GM12878 (cell line): ENCODE results near the gene RAB31. TPM values are rescaled to one million over a fixed set of nuclear protein-coding genes. Genes with fewer than 3 reads are reported as not detected.

Experiments used
- ATAC-seq: fragments of 200-7000 bp; cut with Tn5 transposase; 3 replicates; pipeline ENCODE4 v1.9.1; 2020; ENCODE audit warnings: mild to moderate bottlenecking, moderate library complexity
- BruUV-seq: library from RNA; stranded (reverse); fragments of 400-500 nt; replicated peaks from 2 replicates; lab custom pipeline; 2021; lab: Mats Ljungman, UMichigan
- CTCF ChIA-PET: fragments of 300-600 bp; sonication (Branson Sonifier 250); formaldehyde crosslinking; extraction: SDS; loops from one replicate; lab custom pipeline; 2021; ENCODE audit warnings: inconsistent platforms; lab: Yijun Ruan, JAX
- POLR2A ChIA-PET: fragments of 350-600 bp; formaldehyde crosslinking; extraction: SDS; loops from one replicate; lab custom pipeline; 2021; ENCODE audit warnings: inconsistent platforms; lab: Charles Lee
- RAD21 ChIA-PET: fragments of 300-600 bp; sonication (Branson Sonifier 250); formaldehyde crosslinking; loops from one replicate; lab custom pipeline; 2023; ENCODE audit warnings: antibody characterized with exemption; ENCODE audit not compliant: unreplicated experiment; lab: Charles Lee
- SMC1A ChIA-PET: fragments of 300-600 bp; sonication (Branson Sonifier 250); formaldehyde crosslinking; loops from one replicate; lab custom pipeline; 2023; ENCODE audit not compliant: unreplicated experiment, uncharacterized antibody; lab: Charles Lee
- DNase-seq: peaks from one replicate; pipeline ENCODE4 v3.0.0-alpha.2; 2011; ENCODE audit warnings: low read depth, low spot score
- FAIRE-seq: peaks from 3 replicates; lab custom pipeline; 2011; peaks lifted over from hg19 to GRCh38; lab: Jason Lieb, UNC
- H2AFZ ChIP-seq: 2 replicates; pipeline ENCODE4 v1.6.0; 2011; ENCODE audit warnings: low read depth, low read length, control low read depth; ENCODE audit not compliant: control insufficient read depth
- H3K27ac ChIP-seq: 2 replicates; pipeline ENCODE4 v1.5.1; 2011; ENCODE audit warnings: control low read depth; ENCODE audit not compliant: control insufficient read depth, insufficient read depth
- H3K27me3 ChIP-seq, 2 experiments: replicated peaks in 1 of 2; 2 replicates each; pipeline versions ENCODE4 v1.6.0 to v1.6.1; 2011; ENCODE audit warnings: low read length in 1 of 2; ENCODE audit not compliant: control insufficient read depth in 2 of 2, insufficient read depth in 2 of 2
- H3K36me3 ChIP-seq, 2 experiments: 2 replicates each; pipeline ENCODE4 v1.5.1; 2011; ENCODE audit warnings: low read length in 1 of 2; ENCODE audit not compliant: control insufficient read depth in 2 of 2, insufficient read depth in 2 of 2
- H3K4me1 ChIP-seq: 2 replicates; pipeline ENCODE4 v1.6.1; 2011; ENCODE audit warnings: mild to moderate bottlenecking, low read length, moderate library complexity, mixed read lengths; ENCODE audit not compliant: control insufficient read depth, insufficient read depth
- H3K4me2 ChIP-seq: 2 replicates; pipeline ENCODE4 v1.6.0; 2011; ENCODE audit warnings: control low read depth; ENCODE audit not compliant: control insufficient read depth, insufficient read depth
- H3K4me3 ChIP-seq: fragments of 200-600 bp; sonication (generic); 2 replicates; pipeline ENCODE4 v1.5.1; 2016
- H3K79me2 ChIP-seq: 2 replicates; pipeline ENCODE4 v1.6.0; 2011; ENCODE audit warnings: low read length; ENCODE audit not compliant: control insufficient read depth, insufficient read depth
- H3K9ac ChIP-seq: 2 replicates; pipeline ENCODE4 v1.8.0; 2011; ENCODE audit warnings: low read length, control low read depth, mixed read lengths; ENCODE audit not compliant: control insufficient read depth, insufficient read depth
- H3K9me3 ChIP-seq: replicated peaks from 3 replicates; pipeline ENCODE4 v1.5.1; 2011; ENCODE audit warnings: mild to moderate bottlenecking, low read length; ENCODE audit not compliant: control insufficient read depth, insufficient read depth
- H4K20me1 ChIP-seq: 2 replicates; pipeline ENCODE4 v1.6.0; 2011; ENCODE audit not compliant: control insufficient read depth, insufficient read depth
- EGR1 ChIP-seq, 2 experiments: IDR thresholded peaks; 1 replicate in 1 of 2; 2 replicates in 1 of 2; pipeline ENCODE4 v1.6.1; 2011 to 2012; ENCODE audit warnings: low read depth in 2 of 2, low read length in 2 of 2, borderline replicate concordance in 1 of 2, mild to moderate bottlenecking in 1 of 2, moderate library complexity in 1 of 2
- FOS ChIP-seq: IDR thresholded peaks from 3 replicates; pipeline ENCODE4 v1.6.1; 2011; ENCODE audit warnings: borderline replicate concordance; ENCODE audit not compliant: insufficient read length; ENCODE audit errors: extremely low read depth
- MTA2 ChIP-seq: fragments of 450-650 bp; IDR thresholded peaks from 2 replicates; pipeline ENCODE4 v1.6.1; 2016; ENCODE audit warnings: low read depth, mild to moderate bottlenecking, moderate library complexity
- NFIC ChIP-seq: IDR thresholded peaks from 2 replicates; pipeline ENCODE4 v1.6.1; 2012; ENCODE audit warnings: low read depth, mild to moderate bottlenecking, inconsistent platforms, low read length, moderate library complexity
- NR2C2 ChIP-seq: IDR thresholded peaks from 2 replicates; pipeline ENCODE4 v1.6.1; 2011; ENCODE audit warnings: borderline replicate concordance, low read depth; ENCODE audit not compliant: control insufficient read depth, insufficient read length
- PAX8 ChIP-seq: fragments of 450-650 bp; IDR thresholded peaks from 2 replicates; pipeline ENCODE4 v1.6.1; 2017; ENCODE audit warnings: mild to moderate bottlenecking, moderate library complexity
- RAD21 ChIP-seq: IDR thresholded peaks from 2 replicates; pipeline ENCODE4 v1.6.1; 2011; ENCODE audit warnings: mild to moderate bottlenecking, low read depth, low read length, moderate library complexity; ENCODE audit not compliant: insufficient read depth
- SMARCA5 ChIP-seq: fragments of 450-650 bp; IDR thresholded peaks from 2 replicates; pipeline ENCODE4 v1.6.1; 2017; ENCODE audit warnings: mild to moderate bottlenecking
- SPI1 ChIP-seq: IDR thresholded peaks from 2 replicates; pipeline ENCODE4 v1.6.1; 2011; ENCODE audit warnings: low read depth, mild to moderate bottlenecking, low read length, moderate library complexity, borderline replicate concordance; ENCODE audit not compliant: insufficient read depth
- SUZ12 ChIP-seq: fragments of 200-600 bp; sonication (generic); IDR thresholded peaks from one replicate; pipeline ENCODE4 v1.6.1; 2018; ENCODE audit warnings: antibody characterized with exemption, mild to moderate bottlenecking; ENCODE audit not compliant: unreplicated experiment
- YY1 ChIP-seq: IDR thresholded peaks from 2 replicates; pipeline ENCODE4 v1.6.1; 2011; ENCODE audit warnings: low read depth, mild to moderate bottlenecking, low read length
- ZNF24 ChIP-seq: fragments of 450-650 bp; IDR thresholded peaks from 2 replicates; pipeline ENCODE4 v1.6.1; 2017; ENCODE audit warnings: antibody characterized with exemption, mild to moderate bottlenecking
- WGBS: methylation state at CpG from one replicate; pipeline ENCODE4 v1.1.6; 2016; ENCODE audit warnings: low lambda C conversion rate; ENCODE audit not compliant: insufficient replicate concordance, insufficient coverage; ENCODE audit errors: missing lambda C conversion rate; 5-methylcytosine and 5-hydroxymethylcytosine counted together
- in situ Hi-C: fragments of 300-500 bp; cut with MboI; formaldehyde crosslinking; loops from 9 replicates; pipeline ENCODE4 v1.14.3; 2018; ENCODE audit warnings: mixed read lengths
- intact Hi-C: fragments of 100-400 bp; cut with micrococcal nuclease; formaldehyde crosslinking; loops from one replicate; pipeline ENCODE4 v1.14.2; 2022; ENCODE audit not compliant: unreplicated experiment
- polyA plus RNA-seq, 11 experiments: library from polyadenylated mRNA; depleted of rRNA in 4 of 11; unstranded in 6 of 11; stranded (reverse) in 5 of 11; fragments of >200 nt; fragmentation: Nextera tagmentation in 4 of 11; fragmentation: Illumina TruSeq in 1 of 11; extraction: Ambion mirVana in 4 of 11; extraction: Trizol in 1 of 11; gene quantifications; 1 replicate in 1 of 11; 2 replicates in 10 of 11; pipeline versions ENCODE4 v1.2.1 to v1.2.3, GENCODE V29; 2011 to 2016; ENCODE audit warnings: inconsistent platforms in 2 of 11, missing spikeins in 2 of 11, low read depth in 1 of 11
- total RNA-seq, 4 experiments: library from RNA; depleted of rRNA in 3 of 4; stranded (reverse); fragments of >200 nt in 3 of 4; fragmentation: Illumina TruSeq in 1 of 4; extraction: Trizol in 1 of 4; gene quantifications; 2 replicates each; pipeline versions ENCODE4 v1.2.1 to v1.2.3, GENCODE V29; 2013 to 2021
- TF ChIP-seq, protein P1 (sequence below): fragments of 450-650 bp; IDR thresholded peaks from 2 replicates; pipeline ENCODE4 v1.6.1; 2017; ENCODE audit warnings: borderline replicate concordance
- TF ChIP-seq, protein P2 (sequence below): IDR thresholded peaks from 2 replicates; pipeline ENCODE4 v1.6.1; 2011; ENCODE audit warnings: borderline replicate concordance, low read depth, mild to moderate bottlenecking, moderate library complexity, low read length; ENCODE audit not compliant: insufficient read depth, poor library complexity, severe bottlenecking
- TF ChIP-seq, protein P3 (sequence below): fragments of 150-350 bp; IDR thresholded peaks from 2 replicates; pipeline ENCODE4 v1.6.1; 2014; ENCODE audit warnings: mild to moderate bottlenecking, low read depth, low read length
- TF ChIP-seq, protein P4 (sequence below): IDR thresholded peaks from 2 replicates; pipeline ENCODE4 v1.6.1; 2012; ENCODE audit warnings: mild to moderate bottlenecking, low read depth, low read length

Gene RAB31
- total and polyA plus RNA-seq, 10 of the 15 experiments (the other 5 are each of a cell fraction or from before 2014, with no cell fraction given): 0.80 to 23.3 (median 12.2) TPM

DNA sequence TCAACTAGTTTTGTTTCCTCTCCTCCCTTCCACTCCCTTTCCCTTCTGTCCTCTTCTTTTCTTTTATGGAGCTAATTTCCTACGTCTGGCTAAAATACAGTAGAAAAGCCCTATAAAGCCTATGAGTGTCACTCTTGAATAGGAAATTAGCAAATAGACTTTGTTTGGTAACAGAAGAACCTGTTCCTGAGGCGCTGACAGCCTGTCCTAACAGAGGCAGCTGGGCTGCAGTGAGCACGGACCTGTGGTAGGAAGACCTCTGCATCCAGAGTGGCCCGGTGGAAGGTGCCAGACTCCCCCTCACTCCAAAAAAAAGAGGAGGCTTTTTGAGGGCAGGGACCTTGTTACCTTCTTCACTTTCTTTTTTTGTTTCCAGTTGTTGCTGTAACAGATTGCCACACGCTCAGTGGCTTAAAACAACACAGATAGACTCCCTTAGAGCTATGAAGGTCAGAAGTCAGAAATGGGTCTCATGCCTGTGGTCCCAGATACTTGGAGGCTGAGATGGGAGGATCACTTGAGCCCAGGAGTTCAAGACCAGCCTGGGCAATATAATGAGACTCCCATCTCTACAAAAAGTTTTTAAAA is 96.5 kb downstream of the RAB31 start:
- CTCF ChIA-PET: no interaction called here
- ATAC-seq (no peak), FAIRE-seq (no peak), DNase-seq (no peak)
- in situ Hi-C loops (no loop called here), intact Hi-C loops (no loop called here)
- H2AFZ ChIP-seq: no peak overlapping the region
- H3K27me3 ChIP-seq: no peaks in the 10 kb centered on the region; a peak in 1 of 4 replicates
- no peak overlapping the region for H3K4me3 ChIP-seq
- no peaks in the 10 kb centered on the region for H3K9me3 ChIP-seq
- SMC1A ChIA-PET: no interaction called here
- no TSS peak for BruUV-seq
- RAD21 ChIA-PET: no interaction called here
- no peak overlapping the region for H3K9ac ChIP-seq
- WGBS: 95% methylated on average over 5 of the region's 5 CpGs
- H4K20me1 ChIP-seq: no peaks in the 10 kb centered on the region
- H3K4me1 ChIP-seq: no peaks in the 10 kb centered on the region
- no peaks in the 10 kb centered on the region for H3K36me3 ChIP-seq
- H3K27ac ChIP-seq: no peak overlapping the region
- no peaks in the 10 kb centered on the region for H3K79me2 ChIP-seq
- H3K4me2 ChIP-seq: no peak overlapping the region
- POLR2A ChIA-PET: no interaction called here
- TF ChIP-seq SPI1: no peak
- TF ChIP-seq, protein P1, sequence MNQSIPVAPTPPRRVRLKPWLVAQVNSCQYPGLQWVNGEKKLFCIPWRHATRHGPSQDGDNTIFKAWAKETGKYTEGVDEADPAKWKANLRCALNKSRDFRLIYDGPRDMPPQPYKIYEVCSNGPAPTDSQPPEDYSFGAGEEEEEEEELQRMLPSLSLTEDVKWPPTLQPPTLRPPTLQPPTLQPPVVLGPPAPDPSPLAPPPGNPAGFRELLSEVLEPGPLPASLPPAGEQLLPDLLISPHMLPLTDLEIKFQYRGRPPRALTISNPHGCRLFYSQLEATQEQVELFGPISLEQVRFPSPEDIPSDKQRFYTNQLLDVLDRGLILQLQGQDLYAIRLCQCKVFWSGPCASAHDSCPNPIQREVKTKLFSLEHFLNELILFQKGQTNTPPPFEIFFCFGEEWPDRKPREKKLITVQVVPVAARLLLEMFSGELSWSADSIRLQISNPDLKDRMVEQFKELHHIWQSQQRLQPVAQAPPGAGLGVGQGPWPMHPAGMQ: no peak
- TF ChIP-seq ZNF24: no peak
- TF ChIP-seq NR2C2: no peak
- no peak for TF ChIP-seq RAD21
- TF ChIP-seq, protein P2, sequence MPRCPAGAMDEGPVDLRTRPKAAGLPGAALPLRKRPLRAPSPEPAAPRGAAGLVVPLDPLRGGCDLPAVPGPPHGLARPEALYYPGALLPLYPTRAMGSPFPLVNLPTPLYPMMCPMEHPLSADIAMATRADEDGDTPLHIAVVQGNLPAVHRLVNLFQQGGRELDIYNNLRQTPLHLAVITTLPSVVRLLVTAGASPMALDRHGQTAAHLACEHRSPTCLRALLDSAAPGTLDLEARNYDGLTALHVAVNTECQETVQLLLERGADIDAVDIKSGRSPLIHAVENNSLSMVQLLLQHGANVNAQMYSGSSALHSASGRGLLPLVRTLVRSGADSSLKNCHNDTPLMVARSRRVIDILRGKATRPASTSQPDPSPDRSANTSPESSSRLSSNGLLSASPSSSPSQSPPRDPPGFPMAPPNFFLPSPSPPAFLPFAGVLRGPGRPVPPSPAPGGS: no peak
- TF ChIP-seq NFIC: no peak
- no peak for TF ChIP-seq FOS
- no peak for TF ChIP-seq YY1
- no peak for TF ChIP-seq SMARCA5
- TF ChIP-seq EGR1 (IDR thresholded peaks at IDR 0.05; ENCODE audit: borderline replicate concordance in 1 of 2, low read depth in 2 of 2, low read length in 2 of 2): no peak
- TF ChIP-seq PAX8: no peak
- TF ChIP-seq, protein P3, sequence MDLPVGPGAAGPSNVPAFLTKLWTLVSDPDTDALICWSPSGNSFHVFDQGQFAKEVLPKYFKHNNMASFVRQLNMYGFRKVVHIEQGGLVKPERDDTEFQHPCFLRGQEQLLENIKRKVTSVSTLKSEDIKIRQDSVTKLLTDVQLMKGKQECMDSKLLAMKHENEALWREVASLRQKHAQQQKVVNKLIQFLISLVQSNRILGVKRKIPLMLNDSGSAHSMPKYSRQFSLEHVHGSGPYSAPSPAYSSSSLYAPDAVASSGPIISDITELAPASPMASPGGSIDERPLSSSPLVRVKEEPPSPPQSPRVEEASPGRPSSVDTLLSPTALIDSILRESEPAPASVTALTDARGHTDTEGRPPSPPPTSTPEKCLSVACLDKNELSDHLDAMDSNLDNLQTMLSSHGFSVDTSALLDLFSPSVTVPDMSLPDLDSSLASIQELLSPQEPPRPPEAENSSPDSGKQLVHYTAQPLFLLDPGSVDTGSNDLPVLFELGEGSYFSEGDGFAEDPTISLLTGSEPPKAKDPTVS: no peak
- TF ChIP-seq, protein P4, sequence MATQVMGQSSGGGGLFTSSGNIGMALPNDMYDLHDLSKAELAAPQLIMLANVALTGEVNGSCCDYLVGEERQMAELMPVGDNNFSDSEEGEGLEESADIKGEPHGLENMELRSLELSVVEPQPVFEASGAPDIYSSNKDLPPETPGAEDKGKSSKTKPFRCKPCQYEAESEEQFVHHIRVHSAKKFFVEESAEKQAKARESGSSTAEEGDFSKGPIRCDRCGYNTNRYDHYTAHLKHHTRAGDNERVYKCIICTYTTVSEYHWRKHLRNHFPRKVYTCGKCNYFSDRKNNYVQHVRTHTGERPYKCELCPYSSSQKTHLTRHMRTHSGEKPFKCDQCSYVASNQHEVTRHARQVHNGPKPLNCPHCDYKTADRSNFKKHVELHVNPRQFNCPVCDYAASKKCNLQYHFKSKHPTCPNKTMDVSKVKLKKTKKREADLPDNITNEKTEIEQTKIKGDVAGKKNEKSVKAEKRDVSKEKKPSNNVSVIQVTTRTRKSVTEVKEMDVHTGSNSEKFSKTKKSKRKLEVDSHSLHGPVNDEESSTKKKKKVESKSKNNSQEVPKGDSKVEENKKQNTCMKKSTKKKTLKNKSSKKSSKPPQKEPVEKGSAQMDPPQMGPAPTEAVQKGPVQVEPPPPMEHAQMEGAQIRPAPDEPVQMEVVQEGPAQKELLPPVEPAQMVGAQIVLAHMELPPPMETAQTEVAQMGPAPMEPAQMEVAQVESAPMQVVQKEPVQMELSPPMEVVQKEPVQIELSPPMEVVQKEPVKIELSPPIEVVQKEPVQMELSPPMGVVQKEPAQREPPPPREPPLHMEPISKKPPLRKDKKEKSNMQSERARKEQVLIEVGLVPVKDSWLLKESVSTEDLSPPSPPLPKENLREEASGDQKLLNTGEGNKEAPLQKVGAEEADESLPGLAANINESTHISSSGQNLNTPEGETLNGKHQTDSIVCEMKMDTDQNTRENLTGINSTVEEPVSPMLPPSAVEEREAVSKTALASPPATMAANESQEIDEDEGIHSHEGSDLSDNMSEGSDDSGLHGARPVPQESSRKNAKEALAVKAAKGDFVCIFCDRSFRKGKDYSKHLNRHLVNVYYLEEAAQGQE: no peak
- no peak for TF ChIP-seq SUZ12
- no peak for TF ChIP-seq MTA2
